Activated CD8-positive, alpha-beta memory T cell treated with anti-CD3 and anti-CD28 coated beads, Interleukin-2, amount 50 U/mL, for 24 hours (primary cell): Measurements from ENCODE around the gene SMIM27.

Source experiments
- DNase-seq: peaks from one replicate; pipeline ENCODE4 v3.0.0-alpha.2; 2020; ENCODE audit errors: extremely low read depth

SMIM27 gene

DNA sequence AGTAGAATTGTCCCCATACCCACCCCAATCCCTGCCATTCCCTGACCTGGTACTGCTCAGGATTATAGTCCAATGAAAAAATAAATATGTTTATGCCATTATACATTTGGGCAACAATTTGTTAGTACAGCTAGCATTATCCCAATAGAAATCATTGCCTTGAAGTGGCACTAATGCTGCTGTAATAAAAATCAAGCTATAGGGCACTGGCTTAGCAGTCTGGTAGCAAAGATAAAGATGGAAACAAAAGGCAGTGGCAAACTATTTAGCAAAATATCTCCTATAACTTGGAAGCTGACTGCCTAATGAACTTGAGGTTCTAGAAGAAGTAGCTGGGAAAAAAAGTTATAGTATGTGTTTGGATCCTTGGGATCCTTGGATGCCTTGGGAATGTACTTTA lies 2.5 kb downstream of the SMIM27 start:
- no peak for DNase-seq

- no peak for DNase-seq
These were observed 6.3 kb downstream of the SMIM27 start for GRCh38 chr9:32558408-32558934.

DNA sequence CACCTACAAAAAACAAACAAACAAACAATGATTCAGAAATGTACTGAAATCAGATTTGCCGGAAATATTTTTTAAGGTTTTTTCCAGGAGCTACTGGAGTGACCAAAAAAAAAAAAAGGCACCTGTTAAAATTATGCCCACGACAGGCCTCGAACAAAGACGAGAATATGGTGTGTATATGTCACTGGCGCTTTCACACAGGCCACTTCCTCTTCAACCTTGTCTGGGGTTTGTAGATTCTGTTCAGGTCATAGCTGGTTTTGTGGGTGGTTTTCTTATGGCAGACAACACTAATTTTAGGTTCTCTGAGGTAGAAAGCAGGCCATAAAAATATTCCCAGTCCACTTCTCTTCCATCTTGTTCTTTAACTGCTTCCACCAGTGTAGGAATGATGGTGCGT lies 13.8 kb downstream of the SMIM27 start:
- no peak for DNase-seq

DNA sequence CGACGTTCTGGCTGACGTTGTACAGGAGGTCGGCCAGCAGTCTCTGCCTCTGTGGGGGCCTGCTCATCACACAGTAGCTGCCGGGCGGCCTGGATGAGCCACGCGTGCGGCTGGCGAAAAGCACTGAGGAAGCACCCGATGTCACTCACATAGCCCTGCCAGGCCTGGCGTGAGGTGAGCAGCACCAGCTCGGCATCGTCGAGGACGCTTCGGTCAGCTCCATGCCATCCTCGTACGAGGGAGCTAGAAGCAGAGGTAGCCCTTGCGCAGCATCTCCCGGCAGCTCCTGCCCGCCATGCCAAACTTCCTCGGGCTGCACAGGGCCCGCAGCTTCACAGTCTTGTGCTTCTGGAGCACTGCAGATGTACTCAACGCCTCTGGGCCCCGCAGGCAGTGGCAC lies 14.6 kb downstream of the SMIM27 start:
- no peak for DNase-seq

- no peak for DNase-seq
These were observed 18.1 kb downstream of the SMIM27 start for GRCh38 chr9:32570262-32570661.

DNA sequence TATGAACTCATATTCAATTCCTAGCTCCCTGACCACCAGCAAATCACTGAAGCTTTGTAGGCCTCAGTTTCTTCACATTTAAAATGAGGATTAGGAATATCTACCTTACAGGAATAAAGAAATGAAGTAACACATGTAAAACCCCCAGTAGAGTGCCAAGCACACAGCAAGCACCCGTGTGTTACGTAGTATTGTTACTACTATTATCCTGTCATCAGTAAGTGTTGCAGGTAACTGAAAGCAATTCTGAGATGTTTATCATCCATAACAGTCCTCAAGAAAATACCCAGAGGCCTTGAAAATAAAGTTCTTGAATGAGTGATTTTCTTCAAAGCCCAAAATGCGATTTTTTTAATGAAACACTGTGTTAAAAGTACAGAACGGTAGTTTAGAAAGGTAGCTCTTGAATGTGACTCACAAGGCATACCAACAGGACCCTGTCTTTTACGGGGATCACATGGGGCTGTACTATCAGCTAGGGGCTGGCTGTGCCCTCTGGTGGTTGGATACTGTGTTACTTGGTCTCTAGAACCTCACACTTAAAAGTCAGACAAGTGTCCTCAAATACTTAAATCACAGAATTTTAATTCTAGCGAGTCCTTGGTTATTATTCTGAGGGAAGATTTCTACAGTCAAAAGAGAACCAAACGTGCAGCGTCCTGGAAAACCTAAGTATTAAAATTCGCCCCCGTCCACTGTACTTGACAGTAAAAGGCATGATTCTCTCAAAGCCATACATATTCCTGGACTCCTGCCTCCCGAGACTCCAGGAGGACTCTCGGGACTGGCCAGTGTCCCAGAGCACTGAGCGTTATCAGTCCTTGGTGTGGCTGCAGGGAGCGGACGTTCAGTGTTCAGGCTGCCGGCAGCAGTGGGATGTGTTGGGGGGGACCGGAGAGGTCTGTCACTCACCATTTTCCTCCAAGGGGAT lies 20.1 kb downstream of the SMIM27 start:
- DNase-seq, result peak; percentile 35

GRCh38 chr9:32572900-32573523 lies 20.9 kb downstream of the SMIM27 start, which contains the start of gene NDUFB6:
NDUFB6 (minus strand) TSS chr9:32573159; CDS start chr9:32573060, 99 bp downstream.
- DNase-seq, result peak; percentile 94

GRCh38 chr9:32573821-32574220 lies 21.7 kb downstream of the SMIM27 start:
- no peak for DNase-seq

DNA sequence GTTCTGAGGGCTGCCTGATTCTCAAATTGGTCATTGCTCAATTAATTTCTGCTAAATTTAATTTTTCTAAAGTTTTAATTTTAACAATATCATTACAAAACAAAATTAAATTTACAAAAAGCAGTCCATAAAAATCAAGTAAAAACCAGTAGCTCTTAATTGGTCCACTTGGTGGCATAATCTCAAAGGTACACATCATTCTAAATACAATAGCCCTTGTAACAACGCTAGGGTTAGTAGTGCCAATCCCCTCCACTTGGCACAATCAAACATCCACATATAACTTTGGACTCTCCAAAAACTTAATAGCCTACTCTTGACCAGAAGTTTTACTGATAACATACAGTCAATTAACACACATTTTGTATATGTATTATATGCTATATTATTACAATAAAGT lies 22.7 kb downstream of the SMIM27 start:
- no peak for DNase-seq

DNA sequence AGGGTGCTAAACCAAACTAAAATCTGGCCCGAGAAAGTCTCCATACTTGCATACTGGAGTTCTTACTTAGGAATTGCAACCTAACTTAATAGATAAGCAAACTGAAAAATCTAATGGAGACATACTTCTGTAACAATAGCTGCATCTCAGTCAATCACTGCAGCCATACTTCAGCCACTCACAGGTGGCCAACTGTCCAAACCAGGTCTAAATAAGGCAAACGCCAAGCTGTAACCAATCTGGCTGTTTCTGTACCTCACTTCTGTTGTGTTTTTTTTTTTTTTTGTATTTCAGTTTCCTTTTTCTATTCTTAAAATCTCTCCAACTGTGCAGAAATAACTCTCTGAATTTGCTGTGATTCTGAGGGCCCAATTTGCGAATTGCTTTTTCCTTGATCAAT lies 25.2 kb downstream of the SMIM27 start:
- DNase-seq, result no peak

DNA sequence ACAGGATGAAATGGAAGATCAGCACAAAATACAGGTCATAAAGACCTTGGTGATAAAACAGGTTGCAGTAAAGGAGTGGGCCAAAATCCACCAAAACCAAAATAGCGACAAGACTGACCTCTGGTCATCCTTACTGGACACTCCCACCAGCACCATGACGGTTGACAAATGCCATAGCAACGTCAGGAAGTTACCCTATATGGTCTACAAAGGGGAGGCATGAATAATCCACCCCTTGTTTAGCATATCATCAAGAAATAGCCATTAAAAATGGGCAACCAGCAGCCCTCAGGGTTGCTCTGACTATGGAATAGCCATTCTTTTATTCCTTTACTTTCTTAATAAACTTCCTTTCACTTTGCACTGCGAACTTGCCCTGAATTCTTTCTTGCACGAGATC lies 26.8 kb downstream of the SMIM27 start:
- no peak for DNase-seq

- DNase-seq, result peak; percentile 53
These were observed 27.7 kb downstream of the SMIM27 start for GRCh38 chr9:32579706-32580331.

GRCh38 chr9:32580631-32581300 lies 28.6 kb downstream of the SMIM27 start:
- no peak for DNase-seq

DNA sequence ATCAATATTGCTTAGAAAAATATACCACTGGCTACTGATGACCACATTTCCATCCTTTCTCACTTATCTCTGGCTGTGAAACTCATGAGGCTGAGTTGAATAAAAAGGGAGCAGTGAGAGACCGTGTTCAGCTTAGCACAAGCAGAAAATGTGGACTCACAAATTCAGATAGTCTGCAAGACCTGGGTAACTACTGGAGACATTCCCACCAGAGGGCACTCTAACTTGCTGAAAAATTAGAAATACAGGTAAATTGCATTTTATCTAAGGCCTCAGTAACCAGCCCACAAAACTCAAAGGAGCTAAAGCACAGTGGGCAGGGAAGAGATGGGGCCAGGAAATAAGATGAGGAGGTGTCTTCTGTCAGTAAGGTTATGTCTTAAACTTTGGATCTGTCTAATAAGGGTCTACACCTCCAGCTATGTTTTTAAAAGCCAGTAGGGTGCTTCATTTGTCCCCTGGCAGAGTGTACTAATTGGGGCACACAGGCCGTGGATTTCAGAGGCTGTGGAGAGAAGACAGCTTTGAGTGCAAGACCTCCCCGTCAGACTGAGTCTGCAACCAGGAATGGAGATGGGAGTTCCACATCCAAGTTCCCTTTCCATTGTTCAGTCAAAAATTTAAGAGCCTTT lies 29.5 kb downstream of the SMIM27 start:
- DNase-seq, result no peak

DNA sequence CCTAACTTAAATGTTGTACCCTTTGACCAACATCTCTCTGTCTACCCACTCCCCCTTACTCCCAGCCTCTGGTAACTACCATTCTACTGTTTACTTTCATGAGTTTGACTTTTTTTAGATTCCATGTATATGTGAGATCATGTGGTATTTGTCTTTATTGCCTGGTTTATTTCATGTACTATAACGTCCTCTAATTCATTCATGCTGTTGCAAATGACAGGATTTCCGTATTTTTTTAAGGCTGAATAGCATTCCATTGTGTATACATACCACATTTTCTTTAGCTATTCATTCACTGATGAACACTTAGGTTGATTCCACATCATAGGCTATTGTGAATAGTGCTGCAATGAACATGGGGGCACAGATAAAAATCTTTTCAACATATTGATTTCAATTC lies 32.7 kb downstream of the SMIM27 start:
- DNase-seq, result no peak

DNA sequence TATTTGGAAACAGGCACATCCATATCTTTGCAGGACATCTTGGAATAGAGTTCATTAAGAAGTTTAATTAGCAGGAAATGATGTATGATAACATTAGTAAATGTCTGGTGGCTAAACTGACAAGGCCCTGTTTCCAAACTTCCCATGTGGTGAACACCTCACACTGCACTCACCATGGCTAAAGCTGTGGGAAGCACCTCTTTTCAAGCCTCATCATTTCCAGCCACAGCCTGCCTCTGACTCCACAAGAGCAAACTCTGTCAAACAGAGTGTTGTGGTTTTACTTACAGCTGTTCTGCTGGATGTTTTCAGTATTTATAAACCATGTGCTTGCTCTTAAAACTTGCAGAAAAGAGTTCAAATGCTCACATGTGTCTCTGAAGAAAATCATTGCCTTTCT lies 35.8 kb downstream of the SMIM27 start:
- no peak for DNase-seq

DNA sequence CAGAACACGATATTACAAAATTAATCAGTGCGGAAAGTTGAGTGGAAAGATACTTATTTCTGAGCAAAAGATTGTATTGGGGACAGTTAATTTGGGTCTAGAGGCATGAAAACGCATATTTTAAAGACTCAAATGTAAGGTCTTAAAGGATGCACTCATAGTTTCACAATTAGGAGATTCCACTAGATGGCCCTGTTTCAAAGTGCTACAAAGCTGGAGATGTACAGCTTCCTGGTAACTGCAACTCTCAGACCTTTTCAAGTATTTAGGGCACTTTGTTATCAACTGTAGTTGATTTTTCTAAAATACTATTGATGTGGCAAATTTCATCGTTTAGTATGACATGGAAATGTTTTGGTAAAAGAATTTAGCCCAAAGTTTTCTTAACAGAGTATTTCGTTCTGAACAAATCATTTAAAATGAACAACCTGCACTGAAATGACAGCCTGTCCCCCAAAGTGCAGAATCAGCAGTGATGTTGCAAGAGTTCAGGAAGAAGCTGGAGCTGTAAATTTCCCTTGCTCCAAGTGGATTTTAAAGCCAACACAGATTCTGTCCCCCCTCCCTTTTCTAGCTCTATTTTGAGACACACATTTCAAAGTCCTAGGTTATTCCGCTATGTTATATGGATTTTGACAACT lies 37.1 kb downstream of the SMIM27 start:
- DNase-seq, result no peak

DNA sequence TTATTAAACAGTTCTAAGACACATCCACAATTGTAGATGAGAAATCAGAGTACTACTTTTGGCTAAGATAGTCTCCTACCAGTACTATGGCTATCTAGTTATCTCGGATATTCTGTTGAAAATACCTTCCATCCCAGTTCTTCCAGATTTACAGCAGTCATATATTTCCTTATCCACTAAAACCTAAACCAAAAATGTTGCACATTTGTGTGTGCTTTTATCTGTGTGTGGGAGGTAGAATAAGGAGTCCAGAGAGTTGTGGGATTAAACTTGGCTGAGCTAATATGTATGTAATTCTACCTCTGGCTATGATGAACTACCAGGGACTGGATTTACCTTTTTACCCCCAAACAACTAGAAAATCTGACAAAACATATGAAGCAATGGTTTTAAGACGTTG lies 38.3 kb downstream of the SMIM27 start:
- no peak for DNase-seq

- no peak for DNase-seq
These were observed 38.8 kb downstream of the SMIM27 start for GRCh38 chr9:32590898-32591297.

GRCh38 chr9:32596096-32596865 lies 44.2 kb downstream of the SMIM27 start:
- no peak for DNase-seq
